ENCODE measurements around the gene DPH6.

DNA sequence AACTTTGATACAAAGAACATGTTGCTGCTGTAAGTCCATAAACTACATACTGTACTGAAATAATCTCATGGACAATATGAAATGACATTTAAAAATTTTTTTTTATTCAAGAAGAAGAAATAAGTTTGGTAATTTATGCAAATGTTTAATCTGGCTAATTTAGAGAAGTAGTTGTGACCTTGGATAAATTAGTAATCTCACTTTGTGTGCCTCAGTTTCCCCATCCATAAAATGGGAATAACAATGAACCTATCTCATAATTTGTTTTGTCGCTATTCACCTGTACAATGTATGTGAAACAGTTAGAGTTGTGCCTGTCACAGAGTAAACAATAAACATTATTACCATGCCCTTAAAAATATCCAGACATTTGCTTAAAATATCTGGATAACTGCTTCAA is 15.3 kb upstream of the DPH6 start:
- TF ChIP-seq, protein P1, sequence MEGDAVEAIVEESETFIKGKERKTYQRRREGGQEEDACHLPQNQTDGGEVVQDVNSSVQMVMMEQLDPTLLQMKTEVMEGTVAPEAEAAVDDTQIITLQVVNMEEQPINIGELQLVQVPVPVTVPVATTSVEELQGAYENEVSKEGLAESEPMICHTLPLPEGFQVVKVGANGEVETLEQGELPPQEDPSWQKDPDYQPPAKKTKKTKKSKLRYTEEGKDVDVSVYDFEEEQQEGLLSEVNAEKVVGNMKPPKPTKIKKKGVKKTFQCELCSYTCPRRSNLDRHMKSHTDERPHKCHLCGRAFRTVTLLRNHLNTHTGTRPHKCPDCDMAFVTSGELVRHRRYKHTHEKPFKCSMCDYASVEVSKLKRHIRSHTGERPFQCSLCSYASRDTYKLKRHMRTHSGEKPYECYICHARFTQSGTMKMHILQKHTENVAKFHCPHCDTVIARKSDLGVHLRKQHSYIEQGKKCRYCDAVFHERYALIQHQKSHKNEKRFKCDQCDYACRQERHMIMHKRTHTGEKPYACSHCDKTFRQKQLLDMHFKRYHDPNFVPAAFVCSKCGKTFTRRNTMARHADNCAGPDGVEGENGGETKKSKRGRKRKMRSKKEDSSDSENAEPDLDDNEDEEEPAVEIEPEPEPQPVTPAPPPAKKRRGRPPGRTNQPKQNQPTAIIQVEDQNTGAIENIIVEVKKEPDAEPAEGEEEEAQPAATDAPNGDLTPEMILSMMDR (IDR thresholded peaks at IDR 0.05): no peak
- no peak for TF ChIP-seq POLR2A (IDR thresholded peaks at IDR 0.05)
